Activated CD4-positive, CD25-positive, alpha-beta regulatory T cell (primary cell): ENCODE data around the gene LIPT1.
A peak's percentile ranks its signal among the peaks of the same experiment; 100 is the strongest.
"Not testable (repeated sequence)": the region's sequence is repeated elsewhere in the genome, so short reads cannot be mapped to it uniquely, and the experiment has no call there.

ENCODE experiments used
- DNase-seq, 4 experiments: peaks; one replicate each; lab custom pipeline; 2025; lab: John Stamatoyannopoulos, UW

Gene LIPT1

GRCh38 chr2:99180755-99181623 lies 26.2 kb downstream of the LIPT1 start, which contains the start of the genes MITD1 and MRPL30:
TSS of gene MITD1 (minus strand) at chr2:99181058. CDS start at chr2:99180981, 77 bp downstream.
TSS of gene MRPL30 (plus strand) at chr2:99181184. CDS start at chr2:99186204, 5,020 bp downstream.
- DNase-seq, result peak; percentile 69 to 77 (median 76)

- DNase-seq, result no peak
Observed at GRCh38 chr2:99181624-99182000, 26.8 kb downstream of the LIPT1 start.

- no peak for DNase-seq
Observed at GRCh38 chr2:99183025-99183424, 28.3 kb downstream of the LIPT1 start.

GRCh38 chr2:99184811-99185210 lies 30.0 kb downstream of the LIPT1 start:
- no peak for DNase-seq

GRCh38 chr2:99187011-99187410 lies 32.2 kb downstream of the LIPT1 start:
- DNase-seq, result no peak

- no peak for DNase-seq
Observed at GRCh38 chr2:99188357-99188756, 33.6 kb downstream of the LIPT1 start.

- DNase-seq, result no peak
Observed at GRCh38 chr2:99190548-99190947, 35.8 kb downstream of the LIPT1 start.

- DNase-seq, result not testable (repeated sequence)
Observed at GRCh38 chr2:99192364-99192763, 37.6 kb downstream of the LIPT1 start.

- no peak for DNase-seq
Observed at GRCh38 chr2:99198103-99198841, 43.5 kb downstream of the LIPT1 start.

- no peak for DNase-seq
Observed at GRCh38 chr2:99200076-99200800, 45.5 kb downstream of the LIPT1 start.

GRCh38 chr2:99201959-99202678 lies 47.4 kb downstream of the LIPT1 start:
- DNase-seq, result no peak

- DNase-seq, result no peak
Observed at GRCh38 chr2:99205491-99205890, 50.7 kb downstream of the LIPT1 start.
